Fibroblast of pulmonary artery (primary cell): ENCODE measurements around the gene KDM5A.
"Not testable (repeated sequence)": the region's sequence is repeated elsewhere in the genome, so short reads cannot be mapped to it uniquely, and the experiment has no call there.

Experiments
- DNase-seq: peaks from one replicate; pipeline ENCODE4 v3.0.0-alpha.2; 2010; ENCODE audit warnings: low read depth
- H3K4me3 ChIP-seq: replicated peaks from 2 replicates; pipeline ENCODE4 v1.5.1; 2011; ENCODE audit warnings: low read depth, mild to moderate bottlenecking, control low read depth, low read length, moderate library complexity
- CTCF ChIP-seq: IDR thresholded peaks from 2 replicates; pipeline ENCODE4 v1.5.1; 2011; ENCODE audit warnings: mild to moderate bottlenecking, control low read depth, low read length, inconsistent platforms; ENCODE audit errors: missing control alignments

KDM5A gene

GRCh38 chr12:359091-359490 lies 30.0 kb downstream of the KDM5A start:
- no peak overlapping the region for H3K4me3 ChIP-seq
- no peak for DNase-seq
- TF ChIP-seq CTCF, result no peak

DNA sequence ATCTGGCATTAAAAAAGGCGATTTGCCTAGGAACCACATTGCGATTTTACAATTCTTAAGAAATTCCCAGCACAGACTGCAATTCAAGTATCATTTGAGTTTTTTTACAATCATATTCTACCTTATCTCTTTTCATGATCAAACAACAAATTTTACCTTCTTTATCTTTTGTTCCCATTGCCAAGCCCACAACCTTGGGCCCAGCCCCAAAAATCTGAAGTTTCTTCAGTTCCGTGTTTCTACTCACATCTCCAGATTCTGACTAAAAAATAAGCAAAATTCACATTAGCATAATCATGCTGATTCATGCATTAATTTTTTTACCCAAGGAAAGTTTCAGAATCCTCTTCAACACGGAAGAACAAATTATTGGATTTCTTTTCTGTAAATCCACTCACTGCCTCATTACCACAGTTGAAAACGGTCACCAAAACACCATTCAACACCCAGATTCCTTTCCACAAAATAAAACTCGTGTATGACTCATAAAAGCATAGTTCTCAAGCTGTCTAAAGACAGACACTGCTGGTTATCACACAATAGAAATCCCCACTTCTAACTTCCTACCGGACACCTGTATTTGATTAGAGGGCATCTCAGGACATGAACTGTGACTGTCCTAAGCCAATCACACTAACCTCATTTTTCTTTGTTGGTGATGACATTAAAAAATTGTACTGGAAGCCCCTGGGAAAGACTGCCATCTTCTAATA lies 32.7 kb downstream of the KDM5A start:
- no peak overlapping the region for H3K4me3 ChIP-seq
- no peak for TF ChIP-seq CTCF
- DNase-seq, result peak; percentile 3

DNA sequence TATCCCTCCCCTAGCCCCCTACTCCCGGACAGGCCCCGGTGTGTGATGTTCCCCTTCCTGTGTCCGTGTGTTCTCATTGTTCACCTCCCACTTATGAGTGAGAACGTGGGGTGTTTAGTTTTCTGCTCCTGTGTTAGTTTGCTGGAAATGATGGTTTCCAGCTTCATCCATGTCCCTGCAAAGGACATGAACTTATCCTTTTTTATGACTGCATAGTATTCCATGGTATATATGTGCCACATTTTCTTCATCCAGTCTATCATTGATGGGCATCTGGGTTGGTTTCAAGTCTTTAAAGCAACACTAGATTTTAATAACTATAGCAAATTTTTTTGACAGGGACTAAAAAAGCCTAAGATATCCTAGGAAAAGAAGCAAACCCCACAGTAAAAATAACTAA lies 37.9 kb downstream of the KDM5A start:
- not testable (repeated sequence) for DNase-seq, H3K4me3 ChIP-seq

GRCh38 chr12:349625-350024 lies 39.5 kb downstream of the KDM5A start:
- DNase-seq, H3K4me3 ChIP-seq: not testable (repeated sequence)

DNA sequence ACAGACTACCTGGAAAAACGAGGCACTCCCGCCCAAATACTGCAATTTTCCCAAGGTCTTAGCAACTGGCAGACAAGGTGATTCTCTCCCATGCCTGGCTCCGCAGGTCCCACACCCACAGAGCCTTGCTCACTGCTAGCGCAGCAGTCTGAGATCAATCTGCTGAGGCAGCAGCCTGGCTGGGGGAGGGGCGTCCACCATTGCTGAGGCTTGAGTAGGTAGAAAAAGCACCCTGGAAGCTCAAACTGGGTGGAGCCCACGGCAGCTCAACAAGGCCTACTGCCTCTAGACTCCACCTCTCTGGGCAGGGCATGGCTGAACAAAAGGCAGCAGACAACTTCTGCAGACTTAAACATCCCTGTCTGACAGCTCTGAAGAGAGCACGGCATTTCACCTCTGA lies 46.1 kb downstream of the KDM5A start:
- H3K4me3 ChIP-seq, DNase-seq: not testable (repeated sequence)

DNA sequence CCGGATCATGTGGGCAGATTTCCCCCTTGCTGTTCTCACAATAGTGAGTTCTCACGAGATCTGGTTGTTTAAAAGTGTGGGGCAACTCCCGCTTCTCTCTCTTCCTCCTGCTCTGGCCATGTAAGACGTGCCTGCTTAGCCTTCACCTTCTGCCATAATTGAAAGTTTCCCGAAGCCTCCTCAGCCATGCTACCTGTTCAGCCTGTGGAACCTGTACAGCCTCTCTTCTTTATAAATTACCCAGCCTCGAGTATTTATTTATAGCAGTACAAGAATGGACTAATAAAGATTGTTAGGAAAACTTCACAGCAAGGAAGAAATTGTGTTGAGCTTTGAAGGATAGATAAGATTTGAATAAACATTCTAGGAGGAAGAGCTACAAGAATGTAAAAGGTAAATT lies 52.1 kb downstream of the KDM5A start:
- DNase-seq, result no peak
- TF ChIP-seq CTCF, result no peak
- H3K4me3 ChIP-seq, result no peak overlapping the region

GRCh38 chr12:334125-334524 lies 55.0 kb downstream of the KDM5A start:
- H3K4me3 ChIP-seq, result no peak overlapping the region
- TF ChIP-seq CTCF, result no peak
- peak; percentile 4 for DNase-seq

GRCh38 chr12:332581-333205 lies 56.4 kb downstream of the KDM5A start:
- peak; percentile 53 for DNase-seq
- TF ChIP-seq CTCF, result no peak
- no peak overlapping the region for H3K4me3 ChIP-seq
